Activated B cell treated with CpG ODN at 0.5 μM for 24 hours (primary cell): ENCODE results near the gene TNNC1. TPM values are rescaled to one million over a fixed set of nuclear protein-coding genes. Genes with fewer than 3 reads are reported as not detected.

Source experiments
- ATAC-seq: fragments of 200-7000 bp; cut with Tn5 transposase; one replicate; pipeline ENCODE4 v1.10.0; 2021; ENCODE audit warnings: low read depth, mild to moderate bottlenecking, moderate library complexity
- CTCF ChIA-PET: fragments of 350-600 bp; sonication (Branson Sonifier 250); formaldehyde crosslinking; loops from one replicate; lab custom pipeline; 2021; ENCODE audit warnings: antibody characterized with exemption; lab: Charles Lee
- POLR2A ChIA-PET: fragments of 350-600 bp; sonication (Branson Sonifier 250); formaldehyde crosslinking; loops from one replicate; lab custom pipeline; 2021; ENCODE audit warnings: antibody characterized with exemption; lab: Charles Lee
- DNase-seq: peaks from one replicate; pipeline ENCODE4 v3.0.0; 2022
- H3K27ac Mint-ChIP-seq: one replicate; pipeline ENCODE4 v1.8.0; 2020; ENCODE audit warnings: mixed read lengths
- H3K27me3 Mint-ChIP-seq: one replicate; pipeline ENCODE4 v1.8.0; 2021; ENCODE audit warnings: mixed read lengths
- H3K36me3 Mint-ChIP-seq: one replicate; pipeline ENCODE4 v1.8.0; 2021; ENCODE audit warnings: low read depth, mixed read lengths
- H3K4me1 Mint-ChIP-seq: one replicate; pipeline ENCODE4 v1.8.0; 2021; ENCODE audit warnings: mixed read lengths
- H3K4me3 Mint-ChIP-seq: one replicate; pipeline ENCODE4 v1.8.0; 2020; ENCODE audit warnings: mild to moderate bottlenecking, mixed read lengths
- H3K9me3 Mint-ChIP-seq: one replicate; pipeline ENCODE4 v1.8.0; 2020; ENCODE audit warnings: mixed read lengths
- intact Hi-C: fragments of 100-400 bp; cut with micrococcal nuclease; formaldehyde crosslinking; loops from one replicate; pipeline ENCODE4 v1.15.1; 2024
- total RNA-seq: library from RNA; stranded (reverse); gene quantifications from 2 replicates; pipeline ENCODE4 v1.2.3, GENCODE V29; 2022
- TF ChIP-seq, protein P1 (sequence below): fragments of 200-600 bp; IDR thresholded peaks from one replicate; pipeline ENCODE4 v1.8.0; 2022; ENCODE audit warnings: antibody characterized with exemption, mild to moderate bottlenecking

Gene TNNC1
- total RNA-seq, 1 donor from 2014 or later = not detected

DNA sequence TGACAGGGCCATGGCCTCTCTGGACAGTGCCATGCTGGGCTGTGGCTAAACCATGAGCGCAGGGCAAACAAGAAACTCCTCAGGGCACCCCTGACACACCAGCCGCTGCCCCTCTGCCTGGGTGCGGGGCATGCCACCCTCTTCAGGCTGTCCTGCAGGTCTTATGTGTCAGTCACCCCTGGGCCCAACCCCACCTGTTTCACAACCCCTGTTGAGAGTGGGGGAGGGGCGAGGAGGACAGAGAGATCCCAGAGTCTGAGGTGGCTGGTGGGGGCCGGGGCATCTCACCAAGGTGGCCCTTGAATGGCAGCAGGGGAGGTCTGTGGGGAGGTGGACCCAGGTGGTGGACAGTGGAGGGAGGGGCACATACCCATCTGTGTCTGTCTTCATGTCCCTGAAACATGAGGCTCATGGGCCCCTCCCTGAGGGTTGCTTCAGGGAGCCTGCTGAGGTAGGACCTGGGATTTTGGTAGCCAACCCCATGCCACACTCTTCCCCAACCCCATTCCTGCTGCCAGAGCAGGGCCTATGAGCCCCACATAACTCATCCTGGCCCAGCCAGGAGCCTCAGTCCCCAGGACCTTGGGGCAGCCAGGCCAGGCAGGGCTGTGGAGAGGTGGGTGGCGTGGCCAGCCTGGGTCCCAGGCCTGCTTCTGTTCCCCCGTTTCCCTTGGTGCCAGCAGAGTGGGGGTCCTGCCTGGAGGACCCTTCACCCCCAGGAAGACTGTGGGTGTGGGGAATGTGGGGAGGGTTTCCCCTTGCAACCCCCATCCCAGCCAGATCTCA is 39.6 kb upstream of the TNNC1 start:
- Mint-ChIP-seq H3K27ac (no peak overlapping the region), H3K4me3 (no peak overlapping the region), H3K9me3 (no peaks in the 10 kb centered on the region), H3K36me3 (peaks cover 41% of the 10 kb centered on the region), H3K27me3 (no peaks in the 10 kb centered on the region), H3K4me1 (peaks cover 4% of the 10 kb centered on the region)
- ATAC-seq (no peak), DNase-seq (no peak)
- intact Hi-C loops = no loop called here
- ChIA-PET POLR2A (no interaction called here), CTCF (no interaction called here)
- TF ChIP-seq, protein P1, sequence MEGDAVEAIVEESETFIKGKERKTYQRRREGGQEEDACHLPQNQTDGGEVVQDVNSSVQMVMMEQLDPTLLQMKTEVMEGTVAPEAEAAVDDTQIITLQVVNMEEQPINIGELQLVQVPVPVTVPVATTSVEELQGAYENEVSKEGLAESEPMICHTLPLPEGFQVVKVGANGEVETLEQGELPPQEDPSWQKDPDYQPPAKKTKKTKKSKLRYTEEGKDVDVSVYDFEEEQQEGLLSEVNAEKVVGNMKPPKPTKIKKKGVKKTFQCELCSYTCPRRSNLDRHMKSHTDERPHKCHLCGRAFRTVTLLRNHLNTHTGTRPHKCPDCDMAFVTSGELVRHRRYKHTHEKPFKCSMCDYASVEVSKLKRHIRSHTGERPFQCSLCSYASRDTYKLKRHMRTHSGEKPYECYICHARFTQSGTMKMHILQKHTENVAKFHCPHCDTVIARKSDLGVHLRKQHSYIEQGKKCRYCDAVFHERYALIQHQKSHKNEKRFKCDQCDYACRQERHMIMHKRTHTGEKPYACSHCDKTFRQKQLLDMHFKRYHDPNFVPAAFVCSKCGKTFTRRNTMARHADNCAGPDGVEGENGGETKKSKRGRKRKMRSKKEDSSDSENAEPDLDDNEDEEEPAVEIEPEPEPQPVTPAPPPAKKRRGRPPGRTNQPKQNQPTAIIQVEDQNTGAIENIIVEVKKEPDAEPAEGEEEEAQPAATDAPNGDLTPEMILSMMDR = no peak

DNA sequence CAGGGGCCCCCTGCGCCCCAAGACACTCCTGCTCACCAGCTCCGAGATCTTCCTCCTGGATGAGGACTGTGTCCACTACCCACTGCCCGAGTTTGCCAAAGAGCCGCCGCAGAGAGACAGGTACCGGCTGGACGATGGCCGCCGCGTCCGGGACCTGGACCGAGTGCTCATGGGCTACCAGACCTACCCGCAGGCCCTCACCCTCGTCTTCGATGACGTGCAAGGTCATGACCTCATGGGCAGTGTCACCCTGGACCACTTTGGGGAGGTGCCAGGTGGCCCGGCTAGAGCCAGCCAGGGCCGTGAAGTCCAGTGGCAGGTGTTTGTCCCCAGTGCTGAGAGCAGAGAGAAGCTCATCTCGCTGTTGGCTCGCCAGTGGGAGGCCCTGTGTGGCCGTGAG is 38.2 kb upstream of the TNNC1 start:
- Mint-ChIP-seq H3K9me3 (no peaks in the 10 kb centered on the region), H3K36me3 (peaks cover 54% of the 10 kb centered on the region), H3K27ac (no peak overlapping the region), H3K27me3 (no peaks in the 10 kb centered on the region), H3K4me1 (no peaks in the 10 kb centered on the region), H3K4me3 (no peak overlapping the region)
- DNase-seq (no peak), ATAC-seq (no peak)
- intact Hi-C loops = no loop called here
- TF ChIP-seq, protein P1 = no peak
- ChIA-PET POLR2A (no interaction called here), CTCF (no interaction called here)

DNA sequence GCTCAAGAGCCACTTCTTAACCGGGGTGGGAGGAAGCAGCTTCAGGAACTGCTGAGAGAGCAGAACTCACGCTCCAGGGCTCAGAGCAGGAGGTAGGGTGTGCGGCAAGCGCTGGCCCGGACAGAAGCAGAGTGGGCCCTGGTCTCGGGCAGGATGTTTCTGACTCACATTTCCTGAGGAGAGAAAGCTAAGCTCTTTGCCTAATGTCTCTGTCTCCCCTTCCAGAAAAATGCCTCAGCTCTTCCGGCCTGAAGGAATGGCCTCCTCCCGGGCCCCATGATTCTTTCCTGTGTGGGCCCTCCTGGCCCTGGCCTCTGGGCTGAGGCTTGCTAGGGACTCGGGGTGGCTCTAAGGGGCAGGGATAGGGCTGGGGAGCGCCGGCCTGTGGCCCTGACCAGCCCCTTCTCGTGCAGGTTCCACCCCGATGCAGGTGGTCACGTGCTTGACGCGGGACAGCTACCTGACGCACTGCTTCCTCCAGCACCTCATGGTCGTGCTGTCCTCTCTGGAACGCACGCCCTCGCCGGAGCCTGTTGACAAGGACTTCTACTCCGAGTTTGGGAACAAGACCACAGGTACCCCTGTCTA is 37.2 kb upstream of the TNNC1 start:
- H3K27me3 Mint-ChIP-seq = no peaks in the 10 kb centered on the region
- H3K4me1 Mint-ChIP-seq = no peaks in the 10 kb centered on the region
- ChIA-PET POLR2A (no interaction called here), CTCF (no interaction called here)
- H3K4me3 Mint-ChIP-seq = no peak overlapping the region
- H3K27ac Mint-ChIP-seq = no peak overlapping the region
- DNase-seq (no peak), ATAC-seq (no peak)
- no peaks in the 10 kb centered on the region for H3K9me3 Mint-ChIP-seq
- intact Hi-C loops = no loop called here
- TF ChIP-seq, protein P1 = no peak
- peaks cover 62% of the 10 kb centered on the region for H3K36me3 Mint-ChIP-seq

DNA sequence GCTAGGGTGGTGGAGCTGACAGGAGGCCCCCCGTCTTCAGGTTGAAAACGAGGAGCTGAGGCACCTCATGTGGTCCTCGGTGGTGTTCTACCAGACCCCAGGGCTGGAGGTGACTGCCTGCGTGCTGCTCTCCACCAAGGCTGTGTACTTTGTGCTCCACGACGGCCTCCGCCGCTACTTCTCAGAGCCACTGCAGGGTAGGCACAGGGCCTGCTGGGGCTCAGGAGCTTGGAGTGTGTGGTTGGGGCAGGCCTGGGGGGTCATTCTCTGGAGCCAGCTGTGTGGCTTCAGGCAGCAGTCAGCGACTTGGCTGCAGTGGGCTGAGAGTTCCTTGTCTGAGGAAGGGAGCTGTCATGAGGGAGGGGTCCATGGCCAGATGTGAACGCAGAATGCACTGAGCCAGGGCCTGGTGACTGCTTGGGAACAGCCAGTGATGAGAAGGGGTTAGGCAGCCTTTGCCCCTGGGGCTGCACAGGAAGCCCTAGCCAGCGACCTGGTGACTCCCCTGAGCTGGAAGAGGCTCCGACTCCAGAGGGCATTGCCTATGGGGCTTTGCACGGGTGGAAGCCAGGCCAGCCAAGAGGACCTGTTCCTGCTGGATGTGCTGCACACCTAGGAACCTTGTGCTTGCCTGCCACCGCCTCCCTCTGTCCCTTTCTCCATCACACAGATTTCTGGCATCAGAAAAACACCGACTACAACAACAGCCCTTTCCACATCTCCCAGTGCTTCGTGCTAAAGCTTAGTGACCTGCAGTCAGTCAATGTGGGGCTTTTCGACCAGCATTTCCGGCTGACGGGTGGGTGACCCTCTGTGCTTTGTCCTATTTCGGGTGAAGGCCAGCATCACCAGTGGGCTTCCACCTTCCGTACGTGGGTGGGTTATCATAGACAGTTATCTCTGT is 36.4 kb upstream of the TNNC1 start:
- Mint-ChIP-seq H3K9me3 (no peaks in the 10 kb centered on the region), H3K4me3 (no peak overlapping the region), H3K27me3 (no peaks in the 10 kb centered on the region), H3K4me1 (no peaks in the 10 kb centered on the region), H3K36me3 (peaks cover 69% of the 10 kb centered on the region), H3K27ac (no peak overlapping the region)
- TF ChIP-seq, protein P1 = no peak
- ATAC-seq (no peak), DNase-seq (no peak)
- intact Hi-C loops = no loop called here
- ChIA-PET CTCF (no interaction called here), POLR2A (no interaction called here)

DNA sequence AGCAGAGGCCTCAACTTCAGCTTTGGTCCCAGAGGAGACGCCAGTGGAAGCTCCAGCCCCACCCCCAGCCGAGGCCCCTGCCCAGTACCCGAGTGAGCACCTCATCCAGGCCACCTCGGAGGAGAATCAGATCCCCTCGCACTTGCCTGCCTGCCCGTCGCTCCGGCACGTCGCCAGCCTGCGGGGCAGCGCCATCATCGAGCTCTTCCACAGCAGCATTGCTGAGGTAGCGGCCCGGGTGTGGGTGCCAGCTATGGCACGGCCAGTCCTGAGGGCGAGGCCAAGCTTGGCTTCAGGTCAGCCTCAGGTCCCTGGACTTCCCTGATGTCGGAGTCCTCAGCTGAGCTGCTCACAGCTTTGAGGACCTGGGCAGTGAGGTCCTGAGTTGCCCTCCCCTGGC is 35.6 kb upstream of the TNNC1 start:
- DNase-seq (no peak), ATAC-seq (no peak)
- Mint-ChIP-seq H3K9me3 (no peaks in the 10 kb centered on the region), H3K36me3 (peaks cover 73% of the 10 kb centered on the region), H3K4me3 (no peak overlapping the region), H3K27me3 (no peaks in the 10 kb centered on the region), H3K4me1 (no peaks in the 10 kb centered on the region), H3K27ac (no peak overlapping the region)
- TF ChIP-seq, protein P1 = no peak
- POLR2A ChIA-PET = no interaction called here
- CTCF ChIA-PET = no interaction called here
- intact Hi-C loops = no loop called here
